Neural cell (in vitro differentiated cells): ENCODE data around the gene NSMCE1.

Experiments
- CTCF ChIP-seq: fragments of 450-650 bp; IDR thresholded peaks from 2 replicates; pipeline ENCODE4 v1.5.1; 2014; ENCODE audit warnings: antibody characterized with exemption, mild to moderate bottlenecking, moderate library complexity; ENCODE audit not compliant: poor library complexity, severe bottlenecking
- EP300 ChIP-seq: fragments of 450-650 bp; conservative IDR thresholded peaks from 2 replicates; pipeline ENCODE4 v1.6.1; 2014; ENCODE audit warnings: antibody characterized with exemption, mild to moderate bottlenecking, moderate library complexity; ENCODE audit not compliant: poor library complexity, severe bottlenecking
- EZH2 ChIP-seq: fragments of 200-600, 300-800 bp; shearing (Covaris generic), sonication (generic); IDR thresholded peaks from 2 replicates; pipeline ENCODE4 v1.6.1; 2014; ENCODE audit warnings: antibody characterized with exemption, low read length, borderline replicate concordance, mild to moderate bottlenecking; ENCODE audit not compliant: insufficient read depth, poor library complexity, severe bottlenecking
- MXI1 ChIP-seq: fragments of 450-650 bp; conservative IDR thresholded peaks from 2 replicates; pipeline ENCODE4 v1.6.1; 2014; ENCODE audit warnings: antibody characterized with exemption, mild to moderate bottlenecking; ENCODE audit not compliant: poor library complexity, severe bottlenecking
- POLR2AphosphoS5 ChIP-seq: IDR thresholded peaks from 2 replicates; pipeline ENCODE4 v1.6.1; 2012
- REST ChIP-seq: IDR thresholded peaks from 2 replicates; pipeline ENCODE4 v1.6.1; 2012; ENCODE audit warnings: borderline replicate concordance
- SMC3 ChIP-seq: fragments of 450-650 bp; conservative IDR thresholded peaks from 2 replicates; pipeline ENCODE4 v1.6.1; 2014; ENCODE audit warnings: antibody characterized with exemption, mild to moderate bottlenecking, moderate library complexity; ENCODE audit not compliant: poor library complexity

DNA sequence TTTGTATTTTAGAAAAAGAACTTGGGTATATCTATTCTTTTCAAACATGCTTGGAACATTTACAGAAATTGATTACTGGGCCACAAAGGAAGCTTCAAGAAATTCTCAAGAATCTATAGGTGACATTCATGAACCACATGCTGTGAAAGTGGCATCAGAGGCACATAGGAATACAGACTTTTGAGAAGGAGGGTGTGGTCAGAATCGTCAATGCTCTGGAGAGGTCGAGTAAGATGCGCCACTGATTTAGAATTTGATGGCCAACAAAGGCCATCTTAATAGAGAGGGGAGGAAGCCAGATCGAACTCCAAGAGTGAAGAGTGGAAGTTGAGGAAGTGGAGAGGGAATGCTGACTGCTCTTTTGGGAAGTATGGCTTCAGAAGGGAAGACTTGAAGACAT is 3.5 kb upstream of the NSMCE1 start:
- TF ChIP-seq MXI1 = no peak
- TF ChIP-seq CTCF = no peak
- no peak for TF ChIP-seq EP300
- TF ChIP-seq SMC3 = no peak
- TF ChIP-seq POLR2AphosphoS5 = no peak
- TF ChIP-seq REST = no peak
- TF ChIP-seq EZH2 = no peak
